Stimulated activated CD4-positive, alpha-beta T cell treated with anti-CD3 and anti-CD28 coated beads, Interleukin-12 subunit alpha, Interleukin-12 subunit beta, amount 100 ng/mL, for 48 hours (primary cell): ENCODE results near the gene HLA-B.

ENCODE experiments used
- DNase-seq, 3 donors: peaks; one replicate each; pipeline ENCODE4 v3.0.0-alpha.2; 2020; ENCODE audit warnings: low read depth in 2 of 3, low spot score in 1 of 3

HLA-B gene

DNA sequence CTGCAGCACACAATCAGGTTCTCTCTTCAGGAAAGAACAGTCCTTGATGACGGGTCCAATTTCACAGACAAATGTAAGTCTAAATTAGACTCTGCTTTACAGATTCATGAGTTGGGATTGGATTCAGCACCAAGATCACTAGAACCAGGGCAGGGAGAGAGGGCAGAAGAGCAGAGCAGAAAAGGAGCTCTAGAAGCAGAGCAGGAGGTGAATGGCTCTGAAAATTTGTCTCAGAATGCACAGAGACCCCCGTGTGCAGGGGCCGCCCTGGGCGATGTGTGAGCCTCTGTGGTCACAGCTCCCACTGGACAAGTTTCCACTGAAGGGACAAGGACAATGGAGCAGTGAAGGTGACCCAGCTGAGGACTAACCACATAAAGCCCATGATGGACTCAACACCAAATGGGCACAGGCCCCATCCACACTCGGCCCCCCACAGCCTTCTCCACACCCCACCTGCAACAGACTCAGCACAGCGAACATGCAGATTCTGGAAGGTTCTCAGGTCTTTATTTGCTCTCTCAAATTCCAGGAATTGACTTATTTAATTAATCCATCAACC is 3.5 kb downstream of the HLA-B start:
- DNase-seq: no peak

DNA sequence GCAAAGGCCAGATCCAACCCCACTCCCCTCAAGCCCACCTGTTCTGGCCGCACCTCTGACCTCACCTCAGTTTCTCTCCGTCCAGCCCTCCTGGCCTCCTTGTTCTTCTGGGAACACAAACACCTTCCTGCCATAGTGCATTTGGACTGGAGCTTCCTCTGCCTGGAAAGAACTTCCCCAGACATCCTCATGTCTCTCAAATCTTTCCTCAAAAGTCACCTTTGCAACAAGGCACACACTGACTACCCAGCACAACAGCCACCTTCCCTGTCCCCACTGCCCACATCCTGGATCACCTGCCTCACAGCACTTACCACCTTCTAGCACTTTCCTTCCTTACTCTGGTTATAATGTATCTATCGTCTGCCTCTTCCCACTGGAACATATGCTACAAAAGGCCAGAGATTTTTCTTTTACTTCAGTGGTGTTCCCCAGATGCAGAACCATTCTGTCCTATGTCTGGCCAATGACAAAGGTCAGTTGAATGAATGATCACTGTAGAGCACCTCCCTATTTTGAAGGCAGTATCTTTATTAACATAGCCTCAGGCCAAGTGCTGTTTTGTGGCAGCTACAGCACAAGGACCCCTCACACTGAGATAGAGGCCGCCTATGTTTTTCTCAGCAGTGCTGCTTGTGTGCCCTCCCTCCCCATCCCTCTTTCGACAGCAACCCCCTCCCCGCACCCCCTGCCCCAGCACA is 4.1 kb downstream of the HLA-B start:
- no peak for DNase-seq

DNA sequence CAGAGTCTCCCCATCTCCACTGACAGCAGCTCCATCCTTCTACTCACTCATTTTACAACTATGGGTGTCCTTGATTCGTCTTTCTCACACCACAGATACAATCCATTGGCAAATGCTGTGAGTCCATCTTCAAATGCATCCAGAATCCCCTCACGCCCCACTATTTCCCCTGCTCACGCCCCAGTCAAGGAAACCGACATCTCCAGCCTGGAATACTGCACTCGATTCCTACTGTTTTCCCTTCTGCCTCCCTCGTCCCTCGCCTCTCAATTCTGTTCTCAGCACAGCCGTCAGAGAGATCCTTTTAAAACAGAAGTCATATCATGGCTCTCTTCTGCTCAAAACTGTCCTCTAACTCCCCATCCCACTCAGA is 4.7 kb downstream of the HLA-B start:
- no peak for DNase-seq

DNA sequence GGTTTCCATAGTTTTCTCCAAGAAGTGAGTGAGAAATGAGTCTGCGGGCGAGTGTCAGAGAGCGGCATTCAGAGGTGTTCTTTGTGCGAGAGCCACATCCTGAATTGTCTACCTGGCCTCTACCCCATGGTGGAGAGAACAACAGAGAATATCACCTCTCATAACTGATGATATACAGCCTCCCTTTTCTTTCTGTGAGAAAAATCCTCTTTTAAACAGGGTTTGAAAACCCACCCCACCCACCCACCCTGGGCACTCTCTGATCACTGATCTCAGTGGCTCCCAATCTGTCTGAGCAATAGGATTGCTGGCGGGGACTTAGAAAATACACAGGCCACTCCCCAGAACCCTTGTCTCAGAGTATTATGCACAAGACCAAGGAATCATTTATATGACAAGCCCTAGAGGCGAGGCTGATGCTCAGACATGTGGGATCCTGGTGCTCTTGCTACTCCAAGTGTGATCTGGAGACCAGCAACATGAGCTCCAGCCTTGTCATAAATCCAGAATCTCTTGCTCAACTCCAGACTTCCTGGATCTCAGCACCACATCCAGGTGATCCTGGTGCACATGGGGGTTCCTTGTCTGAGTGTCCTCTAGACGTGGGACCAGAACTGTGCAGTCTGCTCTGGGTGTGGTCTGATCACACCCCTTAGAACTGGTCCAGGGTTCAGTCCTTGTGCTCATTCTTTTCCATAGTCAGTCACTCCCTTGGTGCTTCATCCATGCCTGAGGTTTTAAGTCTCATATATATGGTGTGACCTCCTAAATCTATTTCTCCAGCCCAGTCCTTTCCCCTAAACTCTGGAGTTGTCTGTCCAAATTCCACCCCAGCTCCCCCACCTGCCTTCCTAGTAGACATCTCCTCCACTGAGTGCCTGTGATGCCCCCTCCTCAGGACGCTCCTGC is 5.3 kb downstream of the HLA-B start:
- DNase-seq: no peak

DNA sequence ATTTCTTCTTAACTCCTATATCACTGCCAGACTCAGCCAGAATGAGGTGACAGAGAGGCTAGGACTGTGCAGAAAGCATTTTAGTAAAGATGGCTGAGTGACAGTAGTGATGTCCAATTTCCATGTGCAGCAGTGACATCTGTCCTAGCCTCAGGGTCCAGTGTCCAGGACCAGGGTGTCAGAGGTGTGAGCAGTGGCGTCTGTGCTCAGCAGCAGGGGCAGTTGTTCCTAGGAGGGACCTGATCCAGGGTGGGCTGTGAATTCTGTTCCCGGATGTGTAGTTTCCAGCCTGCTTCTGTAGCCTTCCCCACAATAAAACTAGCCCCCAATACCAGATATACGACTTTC is 6.0 kb downstream of the HLA-B start:
- DNase-seq: no peak

DNA sequence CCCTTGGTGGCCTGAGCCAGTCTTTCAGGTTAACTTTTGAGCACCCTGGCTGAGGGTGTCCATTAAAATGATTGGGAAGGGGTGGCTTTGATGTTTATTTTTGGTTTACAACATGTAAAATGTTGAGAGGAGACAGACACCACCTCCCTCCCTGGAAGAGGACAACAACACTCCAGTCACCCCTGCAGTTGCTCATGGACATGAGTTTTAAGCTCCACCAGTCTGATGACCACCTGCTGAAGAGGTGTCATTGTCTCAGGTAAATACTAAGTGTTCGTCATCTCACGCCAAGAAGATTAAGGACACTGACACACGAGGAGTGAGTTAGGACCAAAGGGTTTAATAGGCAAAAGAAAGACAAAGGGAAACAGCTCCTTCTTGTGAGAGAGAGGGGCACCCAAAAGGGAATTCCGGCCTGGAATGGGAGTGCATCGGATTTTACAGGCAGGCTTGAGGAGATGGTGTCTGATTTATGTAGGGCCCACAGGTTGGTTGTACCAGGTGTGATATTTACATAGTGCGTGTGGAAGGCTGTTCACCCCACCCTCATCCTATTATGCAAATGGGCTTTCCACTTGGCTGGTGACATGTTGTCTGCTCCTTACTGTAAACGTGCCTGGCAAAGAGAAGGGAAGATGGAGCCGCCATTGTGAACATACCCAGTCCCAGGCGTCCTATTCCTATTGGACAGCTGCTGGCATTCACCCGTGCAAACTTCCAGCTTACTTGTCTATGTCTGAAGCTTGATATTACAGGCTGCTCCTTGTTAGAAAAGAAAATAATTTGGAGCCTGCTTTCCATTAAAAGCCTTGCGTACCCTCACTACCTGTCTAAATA is 6.6 kb downstream of the HLA-B start:
- DNase-seq: no peak

DNA sequence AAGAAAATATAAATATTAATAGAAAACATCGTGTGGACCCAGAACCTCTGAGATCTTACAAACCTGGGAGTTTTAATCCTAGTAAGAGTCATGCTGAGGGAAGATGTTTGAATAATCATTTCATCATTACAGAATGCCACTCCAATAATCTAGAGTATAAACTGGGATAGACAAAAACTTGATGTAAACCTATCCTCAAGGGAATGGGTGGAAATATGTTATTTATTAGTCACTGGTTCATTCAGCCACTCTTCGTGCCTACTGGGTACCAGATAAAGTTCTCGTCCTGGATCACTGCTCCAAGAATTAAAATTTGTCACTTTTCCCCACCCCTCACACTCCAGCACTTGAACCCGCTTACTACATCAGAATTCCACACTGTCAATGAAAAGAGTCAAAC is 7.7 kb downstream of the HLA-B start:
- DNase-seq: no peak

DNA sequence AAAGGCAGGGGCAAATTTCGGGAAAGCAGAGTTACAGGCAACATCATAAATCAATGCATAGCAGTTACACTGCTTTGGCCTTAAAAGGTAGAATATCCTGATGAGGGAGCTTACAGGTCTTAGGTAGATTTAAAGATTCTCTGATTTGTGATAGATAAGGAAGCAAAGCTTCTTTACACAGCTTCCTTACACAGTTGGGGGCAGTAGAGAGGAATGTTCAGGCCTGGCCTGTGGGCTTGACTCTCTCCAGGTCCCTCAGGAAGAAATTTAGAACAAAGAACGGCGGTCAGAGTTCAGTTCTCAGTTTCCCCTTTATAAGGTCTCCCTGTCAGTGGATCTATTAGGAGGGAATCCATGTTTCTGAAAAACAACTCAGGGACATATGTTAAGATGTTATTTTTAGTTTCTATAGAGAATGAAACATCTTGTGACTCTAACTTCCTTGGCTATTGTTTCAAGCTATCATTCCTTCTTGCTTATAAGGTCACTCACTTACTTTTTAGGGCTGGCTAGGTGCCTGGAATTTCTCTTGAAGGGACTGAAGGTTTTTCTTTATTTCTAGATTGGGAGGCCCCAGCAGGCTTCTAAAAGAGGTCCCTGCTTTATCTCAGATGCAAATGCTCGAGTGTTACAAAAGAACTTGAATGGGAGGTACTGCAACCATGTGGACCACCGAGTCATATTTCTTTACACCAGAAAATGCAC is 11.8 kb downstream of the HLA-B start:
- no peak for DNase-seq

DNA sequence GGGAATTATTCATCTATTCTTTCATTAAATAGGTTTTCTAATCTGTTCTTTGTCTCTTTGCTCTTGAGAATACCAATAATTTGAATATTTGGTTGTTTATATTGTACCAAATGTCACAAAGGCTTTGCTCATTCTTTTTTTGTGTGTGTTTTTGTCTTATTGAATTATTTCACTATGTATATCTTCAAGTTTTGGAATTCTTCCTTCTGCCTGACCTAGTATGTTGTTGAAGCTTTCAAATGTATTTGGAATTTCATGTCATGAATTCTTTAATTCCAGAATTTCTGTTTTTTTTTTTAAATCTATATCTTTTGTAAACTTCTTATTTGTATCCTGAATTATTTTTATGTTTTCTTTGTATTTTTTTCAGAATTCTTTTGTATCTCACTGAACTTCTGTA is 16.8 kb downstream of the HLA-B start:
- no peak for DNase-seq

DNA sequence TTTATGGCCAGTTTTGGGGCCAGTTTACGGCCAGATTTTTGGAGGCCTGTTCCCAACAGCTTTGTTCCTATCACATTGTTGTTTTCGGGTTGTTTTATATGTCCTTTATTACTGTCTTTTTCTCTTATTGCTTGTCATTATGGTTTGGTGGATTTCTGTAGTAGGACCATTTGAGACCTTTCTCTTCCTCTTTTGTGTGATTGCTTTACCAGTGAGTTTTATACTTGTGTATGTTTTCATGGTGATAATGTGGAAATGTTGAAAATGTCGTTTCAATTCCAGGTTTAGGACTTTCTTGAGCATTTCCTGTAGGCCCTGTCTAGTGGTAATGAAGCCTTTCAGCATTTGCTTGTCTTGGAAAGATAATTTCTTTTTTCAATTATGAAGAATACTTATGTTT is 17.8 kb downstream of the HLA-B start:
- no peak for DNase-seq

DNA sequence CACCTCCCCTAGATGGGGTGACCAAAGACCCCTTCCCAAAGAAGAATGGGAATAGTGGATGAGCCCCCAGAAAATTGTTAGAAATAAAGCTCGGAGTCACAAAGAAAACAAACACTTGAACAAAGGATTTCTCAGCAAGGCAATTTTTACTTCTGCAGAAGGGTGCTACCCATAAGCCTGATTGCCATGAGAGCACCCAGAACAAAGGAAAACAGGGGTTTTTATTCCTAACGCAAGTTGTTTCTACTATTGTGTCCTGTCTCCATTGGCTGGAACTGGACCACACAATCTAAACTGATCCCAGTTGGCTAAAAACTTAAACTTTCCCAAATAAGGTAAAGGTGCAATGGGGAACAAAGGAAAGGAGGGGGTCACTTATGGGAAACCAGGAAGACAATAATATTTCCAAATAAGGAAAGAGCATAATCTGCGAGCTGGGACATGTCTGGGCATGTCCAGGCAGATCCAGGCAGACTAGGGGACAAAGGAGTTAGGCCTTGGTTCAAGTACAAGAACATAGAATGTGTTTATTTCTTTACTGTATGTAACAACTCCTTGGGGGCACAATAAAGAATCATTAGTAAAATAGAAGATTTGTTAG is 20.0 kb downstream of the HLA-B start:
- DNase-seq: no peak

DNA sequence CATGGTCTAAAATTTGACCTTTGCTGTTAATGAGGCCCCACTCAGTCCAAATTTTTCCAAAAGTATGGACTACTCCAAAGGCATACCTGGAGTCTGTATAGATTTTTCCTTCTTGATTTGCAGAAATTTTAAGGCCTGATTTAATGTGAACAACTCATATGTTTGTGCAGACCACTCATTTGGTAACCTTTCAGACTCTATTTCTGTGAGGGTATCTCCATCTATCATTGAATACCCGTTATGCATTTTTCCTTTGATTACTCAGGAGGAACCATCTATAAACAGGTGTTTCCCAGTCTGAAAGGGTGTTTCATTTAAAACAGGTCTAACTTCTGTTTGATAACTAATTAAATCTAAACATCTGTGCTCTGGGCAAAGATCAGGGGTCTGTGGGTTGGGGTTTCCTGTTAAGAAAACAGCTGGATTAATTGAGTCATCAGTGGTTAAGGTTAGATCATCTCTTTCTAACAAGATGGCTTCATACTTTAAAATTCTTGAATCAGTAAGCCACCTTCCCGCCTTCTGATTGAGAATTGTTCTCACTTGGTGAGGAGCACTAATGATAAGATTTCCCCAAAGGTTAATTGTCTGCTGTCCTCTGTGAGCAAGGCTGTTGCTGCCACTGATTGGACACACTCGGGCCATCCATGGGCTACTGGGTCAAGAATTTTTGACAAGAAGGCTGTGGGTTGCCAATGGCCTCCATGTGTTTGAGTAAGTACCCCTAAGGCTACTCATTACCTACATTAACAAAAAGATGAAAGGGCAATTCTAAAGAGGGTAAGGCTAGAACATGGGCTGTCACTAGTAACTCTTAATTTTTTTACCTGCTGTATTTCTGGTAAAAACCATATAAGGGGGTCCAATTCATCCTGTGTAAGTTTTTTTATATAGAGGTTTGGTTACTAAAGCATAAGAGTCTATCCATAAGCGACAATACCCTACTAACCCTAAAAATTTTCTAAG is 24.1 kb downstream of the HLA-B start:
- DNase-seq: no peak

DNA sequence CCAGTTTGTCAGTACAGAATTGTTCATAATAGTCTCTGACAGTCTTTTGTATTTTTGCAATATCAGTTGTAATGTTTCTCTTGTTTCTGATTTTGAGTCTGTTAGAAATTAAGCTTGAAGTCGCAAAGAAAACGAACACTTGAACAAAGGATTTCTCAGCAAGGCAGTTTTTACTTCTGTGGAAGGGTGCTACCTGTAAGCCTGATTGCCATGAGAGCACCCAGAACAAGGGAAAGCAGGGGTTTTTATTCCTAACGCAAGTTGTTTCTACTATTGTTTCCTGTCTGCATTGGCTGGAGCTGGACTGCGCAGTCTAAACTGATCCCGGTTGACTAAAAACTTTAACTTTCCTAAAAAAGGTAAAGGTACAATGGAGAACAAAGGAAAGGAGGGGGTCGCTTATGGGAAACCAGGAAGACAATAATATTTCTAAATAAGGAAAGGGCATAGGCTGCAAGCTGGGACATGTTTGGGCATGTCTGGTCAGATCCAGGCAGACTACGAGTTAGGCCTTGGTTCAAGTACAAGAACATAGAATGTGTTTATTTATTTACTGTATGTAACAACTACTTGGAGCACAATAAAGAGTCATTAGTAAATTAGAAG is 28.5 kb downstream of the HLA-B start:
- DNase-seq: no peak

DNA sequence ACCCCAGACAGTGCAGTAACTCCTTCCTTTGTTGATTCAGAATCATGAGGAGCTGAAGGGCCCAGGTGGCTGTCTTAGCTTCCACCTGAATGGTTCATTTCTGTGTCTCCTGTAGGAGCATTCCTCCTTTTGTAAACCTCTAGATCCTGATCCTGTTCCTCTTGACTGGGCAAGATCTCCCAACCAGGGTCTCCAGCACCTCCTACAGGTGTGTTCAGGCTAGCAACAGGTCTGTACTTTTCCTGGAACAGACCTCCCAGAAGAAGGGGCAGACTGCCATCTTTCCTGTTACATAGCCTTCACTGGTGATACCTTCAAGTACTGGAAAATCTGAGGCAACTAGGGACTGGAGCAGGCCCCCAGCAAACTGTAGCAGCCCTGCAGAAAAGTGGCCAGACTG is 35.2 kb downstream of the HLA-B start:
- no peak for DNase-seq

DNA sequence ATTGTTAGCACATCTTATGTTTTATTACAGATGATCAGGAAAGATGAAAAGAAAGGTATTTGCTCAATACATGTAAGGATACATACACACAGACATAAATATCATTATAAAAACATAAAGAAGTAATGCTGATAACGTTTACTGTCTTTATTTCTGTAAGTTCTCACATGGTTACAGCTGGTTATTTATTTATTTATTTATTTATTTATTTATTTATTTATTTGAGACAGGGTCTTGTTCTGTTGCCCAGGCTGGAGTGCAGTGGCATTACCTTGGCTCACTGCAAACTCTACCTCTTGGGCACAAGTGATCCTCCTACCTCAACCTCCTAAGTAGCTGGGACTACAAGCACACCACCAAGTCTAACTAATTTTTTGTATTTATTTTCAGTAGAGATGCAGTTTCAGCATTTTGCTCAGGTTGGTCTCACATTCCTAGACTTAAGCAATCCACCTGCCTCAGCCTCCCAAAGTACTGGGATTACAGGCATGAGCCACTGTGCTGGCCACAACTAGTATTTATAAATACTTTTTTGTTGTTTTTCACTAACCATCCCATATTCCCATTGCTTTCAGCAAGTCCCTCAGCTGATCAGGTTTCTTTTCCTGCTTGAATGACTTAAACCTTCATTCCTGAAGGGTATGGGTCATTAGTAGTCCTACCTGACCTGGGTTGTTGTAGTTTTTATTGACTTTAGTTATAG is 35.8 kb downstream of the HLA-B start:
- no peak for DNase-seq

DNA sequence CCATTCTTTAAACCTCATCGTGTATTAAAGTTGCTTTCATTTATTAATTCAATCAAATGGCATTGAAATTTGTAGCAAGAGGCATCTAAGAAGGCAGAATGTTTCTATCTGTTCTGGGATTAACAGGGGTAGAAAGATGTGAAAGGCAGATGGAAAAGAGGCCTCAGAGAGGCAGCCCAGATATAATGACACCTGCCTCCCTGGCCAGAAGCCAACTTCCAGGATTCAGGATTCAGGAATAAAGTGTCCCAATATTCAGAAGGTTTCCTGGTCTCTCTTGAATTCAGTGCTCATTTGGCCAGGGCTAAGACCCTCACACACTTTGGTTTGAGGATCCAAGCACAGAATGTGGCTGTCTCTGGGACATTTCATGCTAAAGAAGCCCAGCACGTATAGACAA is 39.9 kb downstream of the HLA-B start:
- no peak for DNase-seq

DNA sequence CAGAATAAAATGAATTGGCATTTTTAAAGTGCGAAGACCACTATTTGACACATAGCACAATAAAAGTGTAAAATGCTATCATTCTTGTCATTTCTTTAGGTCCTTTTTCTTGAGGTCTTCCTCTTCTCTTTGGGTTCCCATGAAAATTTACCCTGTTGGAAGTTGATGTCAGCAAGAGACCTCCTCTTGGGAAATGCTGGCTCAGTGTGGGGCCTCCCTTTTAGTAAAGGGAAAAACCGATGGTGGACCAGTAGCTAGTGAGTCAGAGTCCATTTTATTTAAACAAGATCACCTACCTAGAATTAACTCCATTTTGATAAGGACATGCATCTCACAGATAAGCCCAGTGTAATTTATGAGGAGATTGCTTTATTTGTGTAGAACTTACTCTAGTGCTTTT is 47.3 kb downstream of the HLA-B start:
- DNase-seq: no peak

DNA sequence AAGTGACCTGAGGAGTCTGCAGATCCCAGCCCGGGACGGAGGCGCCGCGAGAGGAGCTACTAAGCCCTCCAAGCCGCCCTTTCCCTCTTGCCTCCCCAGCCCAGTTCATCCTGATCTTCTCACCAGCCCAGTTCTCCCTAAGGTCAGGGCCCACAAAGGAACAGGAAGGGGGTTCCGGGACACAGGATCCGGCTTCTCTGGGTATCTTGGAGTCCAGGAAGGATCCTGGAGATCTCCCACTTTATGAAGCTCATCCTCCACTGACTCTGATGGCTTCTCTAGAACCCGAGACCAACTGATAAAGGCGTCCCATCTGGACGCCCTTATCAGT is 48.2 kb downstream of the HLA-B start:
- DNase-seq: no peak
